KG1 (cell line): Measurements from ENCODE around the gene STAT6.
A peak's percentile ranks its signal among the peaks of the same experiment; 100 is the strongest.
"Not testable (repeated sequence)": the region's sequence is repeated elsewhere in the genome, so short reads cannot be mapped to it uniquely, and the experiment has no call there.

Experiments
- DNase-seq: peaks from one replicate; lab custom pipeline; 2025; lab: John Stamatoyannopoulos, UW

Gene STAT6

GRCh38 chr12:57087691-57088353 lies 23.3 kb downstream of the STAT6 start:
- DNase-seq, result no peak

DNA sequence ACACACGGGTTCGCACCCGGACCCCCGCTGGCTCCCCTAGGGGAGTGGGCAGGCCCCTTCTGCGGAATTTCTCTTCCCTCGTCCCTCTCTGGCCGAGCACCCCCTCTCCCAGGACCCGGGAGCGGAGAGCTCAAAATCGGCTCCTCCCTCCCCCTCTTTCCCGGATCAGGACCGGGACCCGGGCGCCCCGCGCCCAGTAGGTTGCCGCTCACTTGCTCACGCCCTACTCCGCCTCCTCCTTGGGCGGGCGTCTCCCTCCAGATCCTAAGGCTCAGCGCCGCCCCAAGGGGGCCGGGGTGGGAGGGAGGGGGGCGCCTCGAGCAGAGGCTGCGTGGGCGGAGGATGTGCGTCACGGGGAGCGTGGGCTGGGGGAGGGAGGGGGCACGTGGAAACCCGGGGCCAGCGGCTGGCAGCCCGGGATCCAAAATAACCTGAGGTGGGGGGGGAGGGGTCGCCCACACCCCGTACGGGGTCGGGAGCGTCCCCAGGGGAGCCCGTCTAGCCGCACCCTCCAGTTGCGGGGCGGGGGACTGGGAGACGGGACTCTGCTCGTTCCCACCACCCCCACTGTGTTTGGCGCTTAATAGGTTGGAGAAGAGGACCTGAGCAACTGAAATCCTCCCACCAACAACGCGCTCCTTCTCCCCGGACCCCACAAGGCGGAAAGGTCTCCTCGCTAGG lies 24.0 kb downstream of the STAT6 start:
- DNase-seq, result peak; percentile 27

DNA sequence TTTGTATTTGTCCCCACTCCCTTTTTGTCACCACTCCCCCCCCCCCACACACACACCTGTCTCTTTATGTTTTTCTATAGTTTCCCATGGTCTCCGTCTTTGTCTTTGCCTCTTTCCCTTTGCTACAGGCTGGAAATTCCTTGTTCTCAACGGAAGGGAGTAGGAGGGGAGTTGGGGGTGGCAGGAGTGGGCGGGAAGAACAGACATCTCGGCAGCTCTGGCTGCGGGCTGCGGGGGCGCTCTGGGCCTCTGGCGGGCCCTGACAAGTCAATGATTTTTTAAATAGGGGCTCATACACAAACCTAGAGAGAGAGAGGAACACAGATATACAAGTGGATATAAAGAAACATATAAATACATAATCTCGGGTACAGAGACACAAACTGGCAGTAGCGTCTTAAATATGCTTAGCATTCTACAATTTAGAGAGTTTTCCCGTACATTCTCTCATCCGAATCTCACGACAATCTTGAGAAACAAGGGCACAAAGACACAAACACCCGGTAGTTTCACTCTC lies 24.6 kb downstream of the STAT6 start:
- DNase-seq, result peak; percentile 24

- DNase-seq, result no peak
These were observed 25.1 kb downstream of the STAT6 start for GRCh38 chr12:57085999-57086492.

DNA sequence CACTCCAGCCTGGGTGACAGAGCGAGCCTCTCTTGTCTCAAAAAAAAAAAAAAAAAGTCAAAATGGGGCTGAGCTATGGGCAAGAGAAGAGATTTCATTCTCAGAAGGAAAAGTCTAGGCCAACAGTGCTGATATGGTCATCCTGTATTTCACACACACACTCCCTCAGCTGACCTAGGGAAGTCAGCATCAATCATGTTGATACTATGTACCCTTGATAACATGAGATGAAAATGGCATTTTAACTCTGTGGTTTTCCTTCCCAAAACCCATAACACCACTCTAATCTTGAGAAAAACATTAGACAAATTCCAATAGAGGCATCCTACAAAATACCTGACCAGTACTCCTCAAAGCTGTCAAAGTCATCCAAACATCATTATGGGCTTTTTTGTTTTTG lies 30.3 kb downstream of the STAT6 start:
- no peak for DNase-seq

GRCh38 chr12:57079821-57080220 lies 31.3 kb downstream of the STAT6 start:
- DNase-seq, result no peak

DNA sequence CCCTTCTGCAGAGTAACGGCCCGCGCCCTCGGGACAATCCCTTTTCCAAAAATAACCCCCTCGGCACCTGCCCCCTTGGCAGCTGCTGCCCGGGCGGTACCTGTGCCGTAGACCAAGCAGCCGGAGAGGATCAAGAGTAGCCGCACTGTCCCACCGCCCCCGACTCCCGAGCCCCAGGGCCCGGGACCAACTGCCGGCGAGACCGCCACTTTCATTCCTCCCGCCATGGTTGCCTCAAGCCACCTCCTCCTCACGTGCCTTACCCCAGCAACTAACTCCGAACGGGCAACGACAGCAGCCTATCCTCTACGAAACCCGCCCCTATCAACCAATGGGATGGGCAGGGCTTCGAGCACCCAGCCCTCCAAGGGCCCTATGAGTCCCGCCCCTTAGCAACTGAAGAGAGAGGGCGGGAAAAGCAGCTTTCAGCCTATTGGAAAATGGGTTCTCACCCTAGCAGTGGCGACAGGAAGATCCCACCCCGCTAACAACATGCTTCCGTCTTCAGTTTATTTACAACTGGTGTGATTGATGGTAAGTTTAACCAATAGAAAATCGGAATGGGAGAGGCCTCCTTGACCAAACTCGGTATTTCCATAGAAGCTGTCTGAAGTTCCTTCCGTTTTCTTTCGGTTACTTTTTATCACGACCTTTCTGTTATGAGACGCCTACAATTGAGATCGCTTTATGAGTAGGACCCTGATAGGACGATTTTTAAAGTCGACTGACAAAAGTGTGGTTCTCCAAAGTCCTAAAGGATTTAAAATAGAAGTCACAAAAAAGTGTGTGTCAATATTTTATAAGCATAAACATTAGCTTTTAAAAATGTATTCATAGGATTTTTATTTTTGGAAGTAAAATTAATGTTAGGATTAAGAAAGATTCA lies 32.4 kb downstream of the STAT6 start, which contains the start of gene NEMP1:
TSS of gene NEMP1 (minus strand) at position 273 of the 886 bp plus-strand sequence. CDS start at position 227, 46 bp downstream.
- DNase-seq, result peak; percentile 84

DNA sequence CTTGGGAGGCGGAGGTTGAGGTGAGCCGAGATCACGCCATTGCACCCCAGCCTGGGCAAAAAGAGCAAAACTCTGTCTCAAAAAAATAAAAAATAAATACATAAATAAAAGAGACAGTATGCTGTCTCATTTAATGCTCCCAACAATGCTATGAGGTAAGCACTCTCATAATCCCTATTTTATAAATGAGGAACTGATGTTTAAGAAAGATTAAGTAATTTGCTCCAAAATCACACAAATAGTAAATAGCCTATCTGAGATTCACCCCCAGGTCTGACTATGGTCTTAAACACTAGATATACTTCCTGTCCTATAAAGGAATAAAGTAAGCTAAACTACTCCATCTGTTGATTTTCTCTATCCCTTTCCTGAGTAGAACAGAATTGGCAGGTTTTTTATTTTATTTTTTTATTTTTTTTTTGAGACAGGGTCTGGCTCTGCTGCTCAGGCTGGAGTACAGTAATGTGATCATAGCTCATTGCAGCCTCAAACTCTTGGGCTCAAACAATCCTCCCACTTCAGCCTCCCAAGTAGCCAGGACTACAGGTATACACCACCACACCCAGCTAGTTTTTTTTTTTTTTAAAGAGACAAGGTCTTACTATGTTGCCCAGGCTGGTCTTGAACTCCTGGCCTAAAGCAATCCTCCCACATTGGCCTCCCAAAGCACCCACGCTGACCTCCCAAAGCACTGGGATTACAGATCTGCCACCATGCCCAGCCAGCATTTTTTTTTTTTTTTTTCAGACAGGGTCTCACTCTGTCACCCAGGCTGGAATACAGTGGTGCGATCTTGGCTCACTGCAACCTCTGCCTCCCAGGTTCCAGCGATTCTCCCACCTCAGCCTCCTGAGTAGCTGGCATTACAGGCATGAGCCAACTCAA lies 37.4 kb downstream of the STAT6 start:
- not testable (repeated sequence) for DNase-seq

DNA sequence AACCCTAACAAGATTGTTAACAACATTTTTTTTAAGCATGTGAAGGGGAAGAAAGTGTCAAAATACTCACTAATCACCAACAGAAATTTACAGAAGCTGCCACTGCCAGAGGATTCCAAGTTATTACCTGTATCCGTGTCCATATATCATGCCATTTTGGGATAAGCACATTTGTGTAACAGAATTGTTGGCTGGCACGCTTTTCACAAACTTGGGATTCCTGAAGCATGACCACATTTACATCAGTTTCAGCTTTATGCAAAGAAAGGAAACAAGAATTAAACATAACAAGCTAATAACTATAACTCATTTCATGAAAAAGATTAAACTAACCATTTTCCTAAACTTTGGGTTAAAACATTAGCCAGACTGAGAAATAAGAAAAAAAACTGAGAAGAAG lies 38.5 kb downstream of the STAT6 start:
- DNase-seq, result no peak

DNA sequence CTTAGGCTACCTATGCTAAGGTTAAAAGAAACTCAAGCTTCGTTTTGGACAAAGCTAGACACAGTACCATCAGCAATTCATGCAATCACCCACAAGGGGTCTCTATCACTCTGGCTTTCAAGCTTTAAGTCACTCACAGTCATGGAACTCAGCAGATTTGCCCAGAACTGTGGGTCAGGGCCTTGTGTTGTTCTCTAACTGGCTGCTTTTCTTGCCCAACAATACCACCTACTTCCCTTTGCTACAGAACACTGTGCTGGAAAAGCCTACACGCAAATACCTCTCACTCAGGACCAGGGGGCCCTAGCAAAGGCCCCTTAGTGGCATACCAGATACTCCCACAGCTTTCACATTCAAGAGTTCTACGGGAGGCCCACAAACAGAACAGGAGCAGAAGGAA lies 41.6 kb downstream of the STAT6 start:
- no peak for DNase-seq

GRCh38 chr12:57066245-57066644 lies 44.9 kb downstream of the STAT6 start:
- DNase-seq, result no peak

- DNase-seq, result no peak
These were observed 47.0 kb downstream of the STAT6 start for GRCh38 chr12:57063991-57064685.

- no peak for DNase-seq
These were observed 52.7 kb downstream of the STAT6 start for GRCh38 chr12:57058454-57058853.

DNA sequence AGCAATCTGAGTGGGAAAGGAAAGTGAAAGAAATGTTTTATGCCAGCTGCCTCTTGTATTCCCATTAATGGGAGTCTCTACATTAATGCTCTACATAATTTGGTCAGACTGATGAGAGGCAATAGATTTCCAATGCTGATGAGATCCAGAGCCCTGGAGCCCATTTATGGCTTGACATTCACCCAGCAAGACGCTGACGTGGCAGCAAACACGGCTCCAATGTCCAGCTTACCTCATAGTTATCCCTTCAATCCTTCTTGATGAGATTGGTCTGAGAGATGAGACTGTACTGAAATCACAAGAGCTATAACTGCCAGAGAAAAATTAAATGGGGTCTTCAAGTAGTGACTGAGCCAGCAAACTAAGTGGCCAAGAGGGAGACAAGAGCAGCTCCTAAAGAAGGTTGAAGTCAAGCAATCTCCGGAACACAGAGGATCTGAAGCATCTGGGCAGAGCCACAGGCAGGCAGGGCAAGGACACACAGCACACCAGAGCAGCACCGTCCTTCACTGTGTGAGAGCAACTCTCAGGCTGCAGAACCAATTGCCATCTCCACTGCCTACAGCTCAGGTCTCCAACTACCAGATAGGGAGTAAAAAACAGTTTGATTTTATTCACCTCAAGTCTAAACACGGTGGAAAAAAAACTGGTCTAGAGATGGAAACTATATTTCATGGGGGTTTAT lies 54.0 kb downstream of the STAT6 start:
- no peak for DNase-seq

DNA sequence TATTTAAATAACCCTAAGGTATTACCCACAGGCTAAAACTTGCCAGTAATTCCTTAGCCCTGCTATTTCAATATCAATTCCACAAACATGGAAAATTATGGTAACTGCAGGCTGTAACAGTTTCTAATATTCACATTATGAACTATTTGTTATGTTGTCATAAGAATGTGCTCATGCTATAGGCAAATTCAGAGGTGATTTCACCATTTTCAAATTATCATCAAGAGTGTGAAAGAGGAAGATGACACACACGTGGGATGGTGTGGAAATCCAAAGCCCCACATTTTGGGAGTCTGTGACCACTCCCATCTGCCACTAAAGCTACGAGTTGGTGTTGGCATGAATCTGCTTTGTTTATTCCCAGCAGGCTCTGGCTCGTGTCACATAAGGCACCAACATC lies 55.3 kb downstream of the STAT6 start:
- DNase-seq, result no peak

DNA sequence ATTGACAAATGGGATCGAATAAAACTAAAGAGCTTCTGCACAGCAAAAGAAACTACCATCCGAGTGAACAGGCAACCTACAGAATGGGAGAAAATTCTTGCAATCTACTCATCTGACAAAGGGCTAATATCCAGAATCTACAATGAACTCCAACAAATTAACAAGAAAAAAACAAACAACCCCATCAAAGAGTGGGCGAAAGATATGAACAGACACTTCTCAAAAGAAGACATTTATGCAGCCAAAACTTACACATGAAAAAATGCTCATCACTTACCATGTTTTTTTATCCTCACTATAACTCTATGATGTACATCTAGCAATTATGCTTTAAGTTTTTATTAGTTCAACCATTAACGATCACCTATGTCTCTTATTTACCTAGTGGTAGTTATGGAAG lies 57.3 kb downstream of the STAT6 start:
- not testable (repeated sequence) for DNase-seq

DNA sequence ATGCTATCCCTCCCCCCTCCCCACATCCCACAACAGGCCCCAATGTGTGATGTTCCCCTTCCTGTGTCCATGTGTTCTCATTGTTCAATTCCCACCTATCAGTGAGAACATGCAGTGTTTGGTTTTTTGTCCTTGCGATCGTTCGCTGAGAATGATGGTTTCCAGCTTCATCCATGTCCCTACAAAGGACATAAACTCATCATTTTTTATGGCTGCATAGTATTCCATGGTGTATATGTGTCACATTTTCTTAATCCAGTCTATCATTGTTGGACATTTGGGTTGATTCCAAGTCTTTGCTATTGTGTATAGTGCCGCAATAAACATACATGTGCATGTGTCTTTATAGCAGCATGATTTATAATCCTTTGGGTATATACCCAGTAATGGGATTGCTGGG lies 58.0 kb downstream of the STAT6 start:
- not testable (repeated sequence) for DNase-seq

- DNase-seq, result no peak
These were observed 60.2 kb downstream of the STAT6 start for GRCh38 chr12:57051011-57051410.

DNA sequence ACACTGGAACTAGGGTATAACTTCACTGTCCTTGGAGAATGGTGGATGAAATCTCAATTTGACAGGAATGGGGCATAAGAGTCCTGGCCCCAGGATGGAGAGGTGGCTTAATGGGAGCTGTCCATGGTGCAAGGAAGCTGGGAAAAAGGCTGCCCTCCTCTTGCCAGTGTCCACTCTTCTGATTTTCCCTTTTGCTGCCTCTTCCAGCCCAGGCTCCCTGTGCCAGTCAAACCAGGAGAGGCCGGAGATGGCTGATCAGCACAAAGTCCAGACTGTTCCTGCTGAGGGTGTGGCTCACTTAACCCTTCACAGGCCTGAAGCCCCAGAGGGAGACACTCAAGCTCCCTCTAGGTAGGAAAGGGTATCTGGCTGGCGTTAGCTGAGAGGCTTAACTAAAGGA lies 61.3 kb downstream of the STAT6 start, which contains the start of gene MYO1A:
TSS of gene MYO1A (minus strand) at position 240 of the 400 bp plus-strand sequence. CDS start 1,806 bp downstream, outside the sequence.
- no peak for DNase-seq

DNA sequence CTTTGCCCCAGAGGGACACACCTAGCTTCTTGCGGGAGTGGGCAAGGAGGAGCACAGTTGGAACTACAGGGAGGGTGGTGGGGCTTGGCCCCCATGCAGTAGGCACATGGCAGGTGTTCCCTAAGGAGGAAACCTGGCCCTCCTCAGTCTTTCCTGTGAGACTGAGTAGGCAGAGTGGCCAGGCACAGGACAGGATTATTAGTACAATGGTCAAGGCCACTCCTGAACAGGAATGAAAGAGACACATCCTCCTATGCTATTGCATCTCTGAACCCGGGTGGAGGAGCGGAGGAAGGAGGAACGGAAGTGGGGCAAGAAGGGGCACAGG lies 62.1 kb downstream of the STAT6 start:
- no peak for DNase-seq
